Ovary (tissue), 9 donors: ENCODE measurements around the gene PRKD1. TPM values are rescaled to one million over a fixed set of nuclear protein-coding genes. Genes with fewer than 3 reads are reported as not detected.
"Not testable (repeated sequence)": the region's sequence is repeated elsewhere in the genome, so short reads cannot be mapped to it uniquely, and the experiment has no call there.

Source experiments
- DNase-seq, 5 donors: peaks; one replicate each; pipeline ENCODE4 v3.0.0-alpha.2; 2019 to 2020
- H3K27ac ChIP-seq, 2 donors: fragments of 200-600 bp; one replicate each; pipeline versions ENCODE4 v1.5.1 to v1.8.0; 2019 to 2022
- H3K27me3 ChIP-seq: fragments of 200-600 bp; one replicate; pipeline ENCODE4 v1.8.0; 2022
- H3K36me3 ChIP-seq: fragments of 200-600 bp; sonication (generic); one replicate; pipeline ENCODE4 v1.5.1; 2019
- H3K4me1 ChIP-seq: one replicate; pipeline ENCODE4 v1.8.1; 2013; ENCODE audit warnings: mild to moderate bottlenecking, moderate library complexity; ENCODE audit not compliant: insufficient read depth
- H3K4me3 ChIP-seq: fragments of 200-600 bp; sonication (generic); one replicate; pipeline ENCODE4 v1.5.1; 2017
- H3K9me3 ChIP-seq, 2 donors: fragments of 200-600 bp in 1 of 2; sonication (generic) in 1 of 2; one replicate each; pipeline versions ENCODE4 v1.5.1 to v1.8.1; 2013 to 2019; ENCODE audit warnings: mild to moderate bottlenecking in 1 of 2, moderate library complexity in 1 of 2
- CTCF ChIP-seq, 3 donors: fragments of 450-650 bp in 2 of 3; fragments of 200-600 bp in 1 of 3; IDR thresholded peaks; one replicate each; pipeline versions ENCODE4 v1.5.1 to v1.8.0; 2016 to 2022; ENCODE audit warnings: antibody characterized with exemption in 3 of 3, mild to moderate bottlenecking in 1 of 3
- EP300 ChIP-seq: sonication (generic); formaldehyde crosslinking; IDR thresholded peaks from one replicate; pipeline ENCODE4 v1.6.1; 2017; ENCODE audit warnings: antibody characterized with exemption
- POLR2A ChIP-seq: fragments of 450-650 bp; IDR thresholded peaks from one replicate; pipeline ENCODE4 v1.6.1; 2017; ENCODE audit warnings: antibody characterized with exemption, mild to moderate bottlenecking, moderate library complexity
- WGBS, 3 donors: extraction: QIAGEN DNeasy Blood & Tissue Kit in 1 of 3; methylation state at CpG; one replicate each; pipeline versions ENCODE4 v1.1.5 to v1.1.7; 2013 to 2017; 5-methylcytosine and 5-hydroxymethylcytosine counted together
- intact Hi-C, 4 donors: fragments of 100-400 bp; cut with DNase I; formaldehyde crosslinking; loops; one replicate each; pipeline versions ENCODE4 v1.11.0 to v1.15.1; 2022 to 2023
- polyA plus RNA-seq, 2 donors: library from polyadenylated mRNA; stranded (reverse); fragments of 200-250 nt in 1 of 2; fragments of 350-450 nt in 1 of 2; fragmentation: Illumina TruSeq in 1 of 2; extraction: RNeasy Lipid Tissue Mini Kit (QIAGEN cat#74804) in 1 of 2; gene quantifications; one replicate each; pipeline ENCODE4 v1.2.3, GENCODE V29; 2013 to 2014
- total RNA-seq, 7 donors: library from RNA; depleted of rRNA in 2 of 7; stranded (reverse); fragments of >200 nt in 2 of 7; fragmentation: NEBNext Ultra II Directional in 3 of 7; extraction: Animal tissue kit (Norgen Biotek cat#: 25700) in 3 of 7; gene quantifications; one replicate each; pipeline versions ENCODE4 v1.1.0 to v1.2.4, GENCODE V29; 2016 to 2023
- donor health status: DM: no; HTN: no; CAD: no; lungs with moderate emphysema.
- donor health status: DM: no; HTN: no; CAD: no.
- donor health status: Bipolar disorder and iron deficiency.
- donor health status: DM: yes; HTN: yes; CAD: no.
- donor health status: DM: no; HTN: no; CAD: no.
- donor health status: DM: yes; HTN: yes; CAD: no.

The PRKD1 gene
- total and polyA plus RNA-seq, 9 donors = 7.7 to 39.9 (median 21.6) TPM

DNA sequence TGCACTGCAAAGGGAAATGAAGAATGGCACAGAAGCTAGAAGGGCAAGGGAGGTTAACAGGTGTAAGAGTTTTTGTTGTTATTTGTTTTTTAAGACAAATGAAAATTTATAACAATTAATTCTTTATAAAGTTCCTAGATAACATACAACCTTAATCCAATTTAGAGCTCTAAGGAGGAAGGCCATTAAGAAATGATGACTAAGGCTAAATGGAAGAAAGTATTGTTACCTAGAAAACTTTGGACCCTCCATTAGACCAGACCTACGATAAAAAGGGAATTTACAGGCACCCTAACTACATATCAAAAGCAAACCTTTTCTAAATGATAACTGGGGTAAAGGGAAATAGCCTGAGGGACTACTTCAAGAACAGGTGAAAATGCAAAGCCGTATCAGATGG, 130.8 kb downstream of the PRKD1 start:
- no peak for TF ChIP-seq CTCF (IDR thresholded peaks at IDR 0.05)
- TF ChIP-seq EP300 = no peak
- no peak for TF ChIP-seq POLR2A
- DNase-seq = no peak
- no peaks in the 10 kb centered on the region for H3K4me1 ChIP-seq
- no peaks in the 10 kb centered on the region for H3K9me3 ChIP-seq
- intact Hi-C loops = no loop called here
- no peaks in the 10 kb centered on the region for H3K27me3 ChIP-seq
- WGBS, 3 donors = 96 to 98% (median 97%) methylated on average over 2 of the region's 2 CpGs
- H3K36me3 ChIP-seq = no peaks in the 10 kb centered on the region
- no peak overlapping the region for H3K4me3 ChIP-seq
- H3K27ac ChIP-seq = no peak overlapping the region

DNA sequence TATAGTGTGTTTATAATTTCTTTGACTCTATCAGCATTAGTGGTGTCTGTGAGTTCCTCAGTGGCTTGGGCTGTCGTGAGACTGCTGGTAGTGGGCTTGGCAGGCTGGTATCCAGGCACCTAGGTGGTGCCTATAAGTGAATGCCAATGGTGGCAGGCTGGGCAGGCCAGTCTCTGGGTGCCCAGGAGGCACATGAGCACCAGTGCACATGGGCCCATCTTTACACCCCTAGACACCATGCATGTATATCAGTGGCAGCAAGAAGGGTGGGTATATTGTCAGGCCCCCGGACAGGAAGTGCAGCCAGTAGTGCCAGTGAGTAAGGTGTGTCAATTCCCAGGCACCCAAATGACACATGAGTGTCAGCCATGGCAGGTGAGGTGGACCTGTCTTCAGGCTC, 138.2 kb downstream of the PRKD1 start:
- no peaks in the 10 kb centered on the region for H3K36me3 ChIP-seq
- H3K4me3 ChIP-seq = no peak overlapping the region
- H3K9me3 ChIP-seq = no peaks in the 10 kb centered on the region
- intact Hi-C loops = no loop called here
- H3K27me3 ChIP-seq = no peaks in the 10 kb centered on the region
- 87 to 100% (median 92%) methylated on average over 2 of the region's 2 CpGs for WGBS, 3 donors
- no peak for DNase-seq
- H3K4me1 ChIP-seq = no peaks in the 10 kb centered on the region
- H3K27ac ChIP-seq = no peak overlapping the region
- TF ChIP-seq EP300 (no peak), CTCF (IDR thresholded peaks at IDR 0.05) (no peak)

GRCh38 chr14:29788093-29788492, 139.6 kb downstream of the PRKD1 start:
- TF ChIP-seq CTCF (IDR thresholded peaks at IDR 0.05) (no peak), EP300 (no peak), POLR2A (no peak)
- Histone ChIP-seq H3K27me3 (no peaks in the 10 kb centered on the region), H3K9me3 (no peaks in the 10 kb centered on the region), H3K36me3 (no peaks in the 10 kb centered on the region), H3K4me3 (no peak overlapping the region), H3K4me1 (no peaks in the 10 kb centered on the region), H3K27ac (no peak overlapping the region)
- intact Hi-C loops = no loop called here
- WGBS, 3 donors = 76 to 95% (median 89%) methylated on average over 2 of the region's 2 CpGs
- DNase-seq = no peak

- intact Hi-C loops = no loop called here
- H3K36me3 ChIP-seq = no peaks in the 10 kb centered on the region
- no peak overlapping the region for H3K27ac ChIP-seq
- H3K4me3 ChIP-seq = no peak overlapping the region
- no peak for DNase-seq
- TF ChIP-seq EP300 = no peak
- TF ChIP-seq CTCF (IDR thresholded peaks at IDR 0.05) = no peak
- TF ChIP-seq POLR2A = no peak
- H3K4me1 ChIP-seq = no peaks in the 10 kb centered on the region
- no peaks in the 10 kb centered on the region for H3K27me3 ChIP-seq
- 84 to 91% (median 86%) methylated on average over 3 of the region's 3 CpGs for WGBS, 3 donors
- H3K9me3 ChIP-seq = no peaks in the 10 kb centered on the region
Observed at GRCh38 chr14:29783556-29783955, 144.1 kb downstream of the PRKD1 start.

DNA sequence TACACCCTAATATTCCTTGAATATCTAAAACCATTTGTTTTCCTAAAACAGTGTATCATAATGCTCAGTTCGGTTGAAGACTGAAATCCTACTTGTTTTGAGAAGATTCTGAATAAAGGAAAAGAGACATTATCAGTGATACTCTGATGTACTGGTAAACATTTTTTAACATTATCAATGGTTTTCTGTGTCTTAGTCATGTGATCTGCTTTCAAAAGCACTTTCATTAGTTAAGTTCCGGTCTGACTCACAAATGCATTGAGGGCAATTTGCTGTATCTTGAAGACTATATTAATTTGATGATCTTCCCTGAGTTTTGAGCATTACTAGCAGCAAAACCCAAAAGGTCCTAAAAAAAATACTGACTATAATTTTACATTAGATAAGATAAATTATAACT, 145.6 kb downstream of the PRKD1 start:
- Histone ChIP-seq H3K36me3 (no peaks in the 10 kb centered on the region), H3K4me3 (no peak overlapping the region), H3K9me3 (no peaks in the 10 kb centered on the region), H3K27ac (no peak overlapping the region), H3K27me3 (no peaks in the 10 kb centered on the region), H3K4me1 (no peaks in the 10 kb centered on the region)
- intact Hi-C loops = no loop called here
- TF ChIP-seq EP300 = no peak
- TF ChIP-seq CTCF (IDR thresholded peaks at IDR 0.05) = no peak
- no peak for TF ChIP-seq POLR2A
- 90 to 93% (median 91%) methylated on average over 2 of the region's 2 CpGs for WGBS, 3 donors
- DNase-seq = no peak

GRCh38 chr14:29777142-29777541, 150.5 kb downstream of the PRKD1 start:
- H3K27ac ChIP-seq, intact Hi-C loops, H3K27me3 ChIP-seq, DNase-seq, H3K4me3 ChIP-seq, H3K4me1 ChIP-seq, H3K9me3 ChIP-seq, H3K36me3 ChIP-seq: not testable (repeated sequence)
- 95 to 100% (median 96%) methylated on average over 1 of the region's 1 CpG for WGBS, 3 donors
